Mucosa of rectum (tissue), 2 donors: Measurements from ENCODE around the gene B3GNT5.

Experiments used
- H3K27ac ChIP-seq, 2 donors: one replicate each; pipeline ENCODE4 v1.7.0; 2013; ENCODE audit warnings: inconsistent platforms in 2 of 2, low read depth in 2 of 2, low read length in 2 of 2
- H3K27me3 ChIP-seq, 2 donors: one replicate each; pipeline ENCODE4 v1.7.0; 2013; ENCODE audit warnings: low read length in 2 of 2; ENCODE audit not compliant: control insufficient read depth in 2 of 2, insufficient read depth in 2 of 2
- H3K36me3 ChIP-seq, 2 donors: one replicate each; pipeline ENCODE4 v1.7.0; 2013; ENCODE audit warnings: low read length in 2 of 2; ENCODE audit not compliant: control insufficient read depth in 2 of 2, insufficient read depth in 2 of 2
- H3K4me1 ChIP-seq, 2 donors: one replicate each; pipeline ENCODE4 v1.7.0; 2013; ENCODE audit warnings: low read length in 2 of 2, mild to moderate bottlenecking in 1 of 2; ENCODE audit not compliant: control insufficient read depth in 2 of 2, insufficient read depth in 2 of 2
- H3K4me3 ChIP-seq, 2 donors: one replicate each; pipeline ENCODE4 v1.7.0; 2013; ENCODE audit warnings: low read length in 2 of 2
- H3K9ac ChIP-seq, 2 donors: one replicate each; pipeline ENCODE4 v1.7.0; 2013; ENCODE audit warnings: low read length in 2 of 2, low read depth in 1 of 2, mild to moderate bottlenecking in 1 of 2
- H3K9me3 ChIP-seq, 2 donors: one replicate each; pipeline ENCODE4 v1.7.0; 2013; ENCODE audit warnings: low read length in 2 of 2; ENCODE audit not compliant: control insufficient read depth in 2 of 2
- donor health status: healthy.
- donor health status: Normal muscosa, but diverticular disease.

Gene B3GNT5

GRCh38 chr3:183272142-183272541 is 19.1 kb downstream of the B3GNT5 start:
- Histone ChIP-seq H3K27me3 (no peaks in the 10 kb centered on the region), H3K4me3 (no peak overlapping the region), H3K9ac (no peak overlapping the region), H3K4me1 (peaks cover 15 to 23% of the 10 kb centered on the region in 2 donors), H3K27ac (no peak overlapping the region), H3K9me3 (no peaks in the 10 kb centered on the region), H3K36me3 (peaks cover 0 to 9% of the 10 kb centered on the region in 2 donors)

- H3K9ac ChIP-seq = no peak overlapping the region
- H3K36me3 ChIP-seq = peaks cover 0 to 9% of the 10 kb centered on the region in 2 donors
- no peaks in the 10 kb centered on the region for H3K27me3 ChIP-seq
- H3K4me1 ChIP-seq = peaks cover 10 to 17% of the 10 kb centered on the region in 2 donors
- no peaks in the 10 kb centered on the region for H3K9me3 ChIP-seq
- H3K27ac ChIP-seq = no peak overlapping the region
- H3K4me3 ChIP-seq = no peak overlapping the region
Measured at GRCh38 chr3:183272791-183273190, 19.7 kb downstream of the B3GNT5 start.

GRCh38 chr3:183274609-183275008 is 21.6 kb downstream of the B3GNT5 start:
- Histone ChIP-seq H3K4me3 (no peak overlapping the region), H3K36me3 (peaks cover 0 to 9% of the 10 kb centered on the region in 2 donors), H3K4me1 (peaks cover 6 to 12% of the 10 kb centered on the region in 2 donors), H3K27ac (no peak overlapping the region), H3K9me3 (no peaks in the 10 kb centered on the region), H3K27me3 (no peaks in the 10 kb centered on the region), H3K9ac (no peak overlapping the region)

GRCh38 chr3:183275418-183275817 is 22.4 kb downstream of the B3GNT5 start:
- no peak overlapping the region for H3K9ac ChIP-seq
- no peaks in the 10 kb centered on the region for H3K27me3 ChIP-seq
- H3K27ac ChIP-seq = peak overlapping the region; percentile 20 to 51
- H3K9me3 ChIP-seq = no peaks in the 10 kb centered on the region
- H3K4me3 ChIP-seq = no peak overlapping the region
- H3K36me3 ChIP-seq = peaks cover 0 to 2% of the 10 kb centered on the region in 2 donors
- H3K4me1 ChIP-seq = peaks cover 6 to 12% of the 10 kb centered on the region in 2 donors

GRCh38 chr3:183275937-183276336 is 22.9 kb downstream of the B3GNT5 start:
- H3K9ac ChIP-seq = no peak overlapping the region
- H3K4me3 ChIP-seq = no peak overlapping the region
- H3K4me1 ChIP-seq = peaks cover 6 to 12% of the 10 kb centered on the region in 2 donors
- no peaks in the 10 kb centered on the region for H3K36me3 ChIP-seq
- no peaks in the 10 kb centered on the region for H3K9me3 ChIP-seq
- peak overlapping the region in 1 of 2 donors; percentile 20 for H3K27ac ChIP-seq
- H3K27me3 ChIP-seq = no peaks in the 10 kb centered on the region

GRCh38 chr3:183277260-183277659 is 24.2 kb downstream of the B3GNT5 start:
- no peak overlapping the region for H3K4me3 ChIP-seq
- H3K36me3 ChIP-seq = no peaks in the 10 kb centered on the region
- peaks cover 6 to 12% of the 10 kb centered on the region in 2 donors for H3K4me1 ChIP-seq
- H3K27ac ChIP-seq = no peak overlapping the region
- no peaks in the 10 kb centered on the region for H3K27me3 ChIP-seq
- H3K9ac ChIP-seq = no peak overlapping the region
- no peaks in the 10 kb centered on the region for H3K9me3 ChIP-seq

GRCh38 chr3:183278479-183279088 is 25.5 kb downstream of the B3GNT5 start:
- Histone ChIP-seq H3K36me3 (no peaks in the 10 kb centered on the region), H3K4me1 (peaks cover 6 to 12% of the 10 kb centered on the region in 2 donors)

GRCh38 chr3:183279371-183279770 is 26.3 kb downstream of the B3GNT5 start:
- Histone ChIP-seq H3K9me3 (no peaks in the 10 kb centered on the region), H3K27me3 (no peaks in the 10 kb centered on the region), H3K9ac (no peak overlapping the region), H3K27ac (no peak overlapping the region), H3K4me1 (peaks cover 6 to 12% of the 10 kb centered on the region in 2 donors), H3K36me3 (no peaks in the 10 kb centered on the region), H3K4me3 (no peak overlapping the region)

More at GRCh38 chr3:183278479-183279088, 25.5 kb downstream of the B3GNT5 start:
- Histone ChIP-seq H3K27me3 (no peaks in the 10 kb centered on the region), H3K27ac (no peak overlapping the region), H3K9ac (no peak overlapping the region), H3K9me3 (no peaks in the 10 kb centered on the region), H3K4me3 (no peak overlapping the region)

GRCh38 chr3:183281126-183281797 is 28.2 kb downstream of the B3GNT5 start:
- Histone ChIP-seq H3K9me3 (no peaks in the 10 kb centered on the region), H3K36me3 (no peaks in the 10 kb centered on the region), H3K27me3 (no peaks in the 10 kb centered on the region), H3K27ac (no peak overlapping the region), H3K4me1 (peaks cover 7 to 9% of the 10 kb centered on the region in 2 donors), H3K9ac (no peak overlapping the region), H3K4me3 (no peak overlapping the region)

- Histone ChIP-seq H3K27me3 (no peaks in the 10 kb centered on the region), H3K9me3 (no peaks in the 10 kb centered on the region), H3K9ac (no peak overlapping the region), H3K27ac (no peak overlapping the region), H3K4me3 (no peak overlapping the region), H3K36me3 (no peaks in the 10 kb centered on the region), H3K4me1 (peaks cover 7 to 10% of the 10 kb centered on the region in 2 donors)
Measured at GRCh38 chr3:183283886-183284285, 30.8 kb downstream of the B3GNT5 start.
